ENCODE measurements around the gene TRIM73.
"Not testable (repeated sequence)": the region's sequence is repeated elsewhere in the genome, so short reads cannot be mapped to it uniquely, and the experiment has no call there.

The TRIM73 gene
- total RNA-seq, result 0.94 to 1.1 reads per million in 2 donors

DNA sequence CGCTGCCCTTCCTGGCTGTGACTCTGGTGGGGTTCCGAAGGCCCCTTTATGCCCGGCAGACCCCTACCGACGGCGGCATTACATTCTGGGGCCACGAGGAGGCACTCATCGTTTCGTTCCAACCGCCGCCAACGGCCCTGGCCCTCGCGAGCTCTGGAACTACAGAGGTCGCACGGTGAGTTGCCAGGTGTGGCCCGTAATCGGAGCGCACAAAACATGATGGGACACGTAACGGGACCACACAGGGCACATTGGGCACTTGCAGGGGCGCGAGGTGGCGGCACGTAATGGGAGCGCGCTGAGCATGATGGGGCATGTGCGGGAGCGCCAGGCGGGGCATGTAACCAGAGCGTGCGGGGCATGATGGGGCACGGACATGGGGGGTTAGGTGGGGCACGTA is at the start of gene TRIM73:
TSS of gene TRIM73 (plus strand) at position 301 of the 400 bp plus-strand sequence. CDS start 3,305 bp downstream, outside the sequence.
- not testable (repeated sequence) for DNase-seq

DNA sequence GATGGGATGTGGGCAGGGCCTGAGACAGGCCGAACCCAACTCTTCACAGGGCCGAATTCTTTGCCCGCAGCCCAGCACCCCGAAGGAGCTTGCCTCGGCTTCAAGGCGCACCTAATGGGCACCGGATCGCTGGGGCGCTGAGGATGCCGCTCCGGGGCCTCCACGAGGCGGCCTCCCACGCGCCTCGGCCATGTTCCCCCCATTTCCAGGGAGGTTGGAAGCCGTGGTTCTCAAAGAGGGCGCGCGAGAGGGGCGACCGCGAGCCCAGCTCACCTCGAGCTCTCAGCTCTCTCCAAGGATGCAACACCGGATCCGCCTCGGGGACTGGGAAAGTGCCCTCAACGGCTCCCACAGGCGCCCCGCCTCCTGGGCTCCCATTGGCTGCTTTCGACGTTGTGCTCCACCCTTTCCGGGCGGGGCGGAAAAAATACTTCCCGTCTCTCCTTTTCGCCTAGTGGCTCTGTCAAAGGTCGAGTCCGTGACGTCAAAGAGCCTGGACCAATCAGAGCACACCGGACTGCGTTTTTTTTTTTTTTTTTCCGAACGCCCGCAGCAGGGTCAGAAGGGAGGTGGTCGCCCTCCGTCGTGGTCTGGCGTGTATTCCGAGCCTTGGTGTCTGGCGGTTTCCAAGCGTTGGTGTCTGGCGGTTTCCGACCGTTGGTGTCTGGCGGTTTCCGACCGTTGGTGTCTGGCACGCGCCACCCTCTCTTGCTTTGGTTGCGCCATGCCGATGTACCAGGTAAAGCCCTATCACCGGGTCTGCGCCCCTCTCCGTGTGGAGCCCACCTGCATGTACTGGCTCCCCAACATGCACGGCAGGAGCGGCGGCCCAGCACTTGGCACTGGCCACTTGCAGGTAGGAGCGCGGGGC is 36.5 kb upstream of the TRIM73 start:
- DNase-seq, result peak in 3 of 5 experiments; percentile 3 to 75 (median 11)

DNA sequence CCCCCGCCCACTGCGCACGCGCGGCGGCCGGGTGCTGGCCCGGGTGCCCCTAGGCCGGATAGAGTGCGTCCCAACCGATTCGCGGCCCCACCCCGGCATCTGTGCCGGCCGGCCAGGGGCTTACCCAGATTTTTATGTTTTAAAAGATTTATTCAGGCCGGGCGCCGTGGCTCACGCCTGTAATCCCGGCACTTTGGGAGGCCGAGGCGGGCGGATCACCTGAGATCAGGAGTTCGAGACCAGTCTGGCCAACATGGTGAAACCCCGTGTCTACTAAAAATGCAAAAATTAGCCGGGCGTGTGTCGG is 35.9 kb upstream of the TRIM73 start:
- DNase-seq, result not testable (repeated sequence)

DNA sequence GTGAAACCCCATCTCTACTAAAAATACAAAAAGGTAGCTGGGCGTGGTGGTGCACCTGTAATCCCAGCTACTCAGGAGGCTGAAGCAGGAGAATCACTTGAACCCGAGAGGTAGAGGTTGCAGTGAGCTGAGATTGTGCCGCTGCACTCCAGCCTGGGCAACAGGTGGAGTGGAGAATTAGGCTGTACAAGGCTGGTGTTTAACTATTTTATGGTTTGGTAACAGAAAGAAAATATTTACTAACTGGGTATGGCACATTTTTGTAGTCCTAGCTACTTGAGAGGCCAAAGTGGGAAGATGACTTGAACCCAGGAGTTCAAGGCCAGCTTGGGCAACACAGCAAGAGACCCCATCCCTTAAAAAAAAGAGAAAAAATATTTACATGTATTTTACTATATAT is 31.4 kb upstream of the TRIM73 start:
- DNase-seq, result not testable (repeated sequence)

DNA sequence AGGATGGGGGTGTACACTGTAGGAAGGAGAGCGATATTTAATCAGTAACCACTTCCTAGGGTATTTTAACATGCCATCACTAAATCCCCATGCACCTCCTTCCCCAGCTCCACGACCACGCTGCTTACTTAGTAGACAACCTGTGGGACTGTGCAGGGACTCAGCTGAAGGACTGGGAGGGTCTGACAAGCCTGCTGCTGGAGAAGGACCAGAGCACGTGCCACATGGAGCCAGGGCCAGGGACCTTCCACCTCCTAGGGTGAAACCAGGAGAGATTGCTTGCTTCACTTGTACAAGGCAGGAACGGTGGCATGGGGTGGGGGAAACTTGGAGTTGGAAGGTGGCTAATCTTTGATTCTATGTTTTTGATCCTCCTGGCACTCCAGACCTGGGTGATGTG is 28.8 kb upstream of the TRIM73 start:
- DNase-seq, result not testable (repeated sequence)

DNA sequence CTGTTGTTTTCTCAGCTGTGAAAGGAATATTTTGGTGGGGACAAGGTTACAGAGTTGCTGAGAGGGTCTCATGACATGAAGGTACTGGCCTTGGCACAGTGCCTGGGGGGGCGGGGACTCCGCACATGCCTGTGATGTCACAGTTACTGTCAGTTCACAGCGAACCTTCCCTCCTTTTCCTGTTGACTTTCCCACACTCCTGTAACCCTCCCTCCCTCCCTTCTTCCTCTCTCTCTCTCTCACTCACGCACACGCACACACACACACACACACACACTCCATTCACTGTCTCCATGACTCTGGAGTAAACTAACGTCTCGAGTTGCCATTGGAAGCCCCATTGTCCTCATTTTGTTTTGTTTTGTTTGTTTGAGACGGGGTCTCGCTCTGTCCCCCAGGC is 28.1 kb upstream of the TRIM73 start:
- not testable (repeated sequence) for DNase-seq

DNA sequence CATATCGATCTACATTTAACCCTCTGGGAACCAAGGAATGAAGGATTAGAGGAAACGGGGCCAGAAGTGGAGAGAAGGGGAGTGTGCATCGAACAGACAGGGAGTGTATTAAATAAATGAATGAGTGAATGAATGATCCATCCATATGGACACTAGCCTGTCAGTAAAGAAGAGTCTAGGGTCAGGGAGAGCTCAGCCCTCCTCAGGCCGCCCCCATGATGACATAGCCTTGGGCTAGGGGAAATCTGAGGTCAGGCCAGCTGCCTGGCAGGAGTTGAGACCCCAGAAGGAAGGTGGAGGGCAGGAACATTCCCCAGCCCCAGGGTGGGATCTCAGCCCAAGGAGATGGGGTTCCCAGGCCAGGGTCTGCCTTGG is 21.3 kb upstream of the TRIM73 start:
- not testable (repeated sequence) for DNase-seq

DNA sequence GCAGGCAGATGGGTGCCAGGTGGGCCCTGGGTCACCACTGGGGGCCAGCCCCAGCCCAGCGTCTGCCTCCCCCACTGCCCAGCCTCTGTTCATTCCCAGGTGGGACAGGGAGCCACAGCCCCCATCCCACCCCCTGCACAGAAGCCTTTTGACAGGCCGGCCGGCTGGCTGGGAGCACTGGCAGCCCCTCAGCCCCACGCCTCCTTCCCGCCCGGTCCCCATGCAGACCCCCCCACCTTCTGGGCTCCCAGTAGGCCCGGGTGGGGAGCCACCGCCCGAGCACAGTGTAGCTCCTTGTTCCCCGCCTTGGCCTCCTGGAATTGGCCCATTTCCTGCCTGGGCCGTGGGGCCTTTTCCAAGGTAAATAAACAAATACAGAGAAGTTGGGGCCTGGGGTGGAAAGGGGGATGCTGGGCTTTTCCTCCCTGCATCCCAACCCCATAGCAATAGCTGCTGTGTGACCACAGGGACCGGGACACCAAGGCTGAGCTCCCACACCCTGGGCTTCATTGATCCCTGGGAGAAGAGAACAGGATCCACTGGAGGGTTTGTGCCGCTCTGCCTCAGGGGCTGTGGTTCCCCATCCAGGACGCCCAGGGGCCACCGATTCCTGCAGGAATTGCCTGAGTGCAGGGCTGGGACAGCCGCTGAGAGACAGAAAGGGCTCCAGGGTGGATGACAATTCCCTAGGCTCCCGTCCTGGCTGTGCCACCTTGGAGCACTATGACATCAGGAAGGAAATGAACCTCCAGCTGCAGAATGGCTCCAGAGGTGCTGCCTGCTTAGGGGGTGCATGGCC is 20.7 kb upstream of the TRIM73 start:
- not testable (repeated sequence) for DNase-seq

DNA sequence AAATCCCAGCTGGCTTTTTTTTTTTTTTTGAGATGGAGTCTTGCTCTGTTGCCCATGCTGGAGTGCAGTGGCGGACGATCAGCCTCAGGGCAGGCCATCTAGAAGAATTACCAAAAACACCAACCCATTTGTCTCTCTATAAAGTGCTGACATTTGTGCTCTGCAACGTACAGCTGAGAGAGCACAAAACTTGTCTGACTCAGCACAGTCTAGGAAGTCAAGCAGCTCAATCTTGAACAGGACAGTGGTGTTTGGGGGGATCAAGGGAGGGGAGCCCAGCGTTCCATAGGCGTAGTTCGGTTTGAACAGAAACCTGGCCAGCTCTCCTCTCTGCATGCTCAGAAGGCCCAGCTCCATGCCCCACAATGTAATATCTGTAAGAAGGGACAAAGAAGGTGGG is 2.2 kb upstream of the TRIM73 start:
- not testable (repeated sequence) for DNase-seq

DNA sequence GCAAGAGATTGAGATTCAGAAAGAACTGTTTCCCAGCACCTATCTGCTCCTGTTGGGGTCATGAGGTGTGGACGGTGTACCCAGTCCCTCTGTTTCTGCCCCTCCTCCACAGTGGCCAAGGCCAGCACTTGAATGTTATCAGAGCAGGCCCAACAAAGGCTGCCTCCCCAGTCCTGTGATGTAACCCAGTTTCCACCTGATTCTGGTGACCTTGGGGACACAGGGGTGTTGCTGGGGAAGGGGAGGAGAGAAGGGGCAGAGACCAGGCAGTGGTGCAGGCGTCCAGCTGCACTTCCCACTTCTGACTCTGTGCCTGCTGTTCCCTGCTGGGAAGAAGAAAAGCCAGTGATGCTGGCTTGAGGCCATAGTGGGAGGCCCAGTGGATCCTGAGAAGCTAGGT is 2.4 kb downstream of the TRIM73 start:
- DNase-seq, result not testable (repeated sequence)

DNA sequence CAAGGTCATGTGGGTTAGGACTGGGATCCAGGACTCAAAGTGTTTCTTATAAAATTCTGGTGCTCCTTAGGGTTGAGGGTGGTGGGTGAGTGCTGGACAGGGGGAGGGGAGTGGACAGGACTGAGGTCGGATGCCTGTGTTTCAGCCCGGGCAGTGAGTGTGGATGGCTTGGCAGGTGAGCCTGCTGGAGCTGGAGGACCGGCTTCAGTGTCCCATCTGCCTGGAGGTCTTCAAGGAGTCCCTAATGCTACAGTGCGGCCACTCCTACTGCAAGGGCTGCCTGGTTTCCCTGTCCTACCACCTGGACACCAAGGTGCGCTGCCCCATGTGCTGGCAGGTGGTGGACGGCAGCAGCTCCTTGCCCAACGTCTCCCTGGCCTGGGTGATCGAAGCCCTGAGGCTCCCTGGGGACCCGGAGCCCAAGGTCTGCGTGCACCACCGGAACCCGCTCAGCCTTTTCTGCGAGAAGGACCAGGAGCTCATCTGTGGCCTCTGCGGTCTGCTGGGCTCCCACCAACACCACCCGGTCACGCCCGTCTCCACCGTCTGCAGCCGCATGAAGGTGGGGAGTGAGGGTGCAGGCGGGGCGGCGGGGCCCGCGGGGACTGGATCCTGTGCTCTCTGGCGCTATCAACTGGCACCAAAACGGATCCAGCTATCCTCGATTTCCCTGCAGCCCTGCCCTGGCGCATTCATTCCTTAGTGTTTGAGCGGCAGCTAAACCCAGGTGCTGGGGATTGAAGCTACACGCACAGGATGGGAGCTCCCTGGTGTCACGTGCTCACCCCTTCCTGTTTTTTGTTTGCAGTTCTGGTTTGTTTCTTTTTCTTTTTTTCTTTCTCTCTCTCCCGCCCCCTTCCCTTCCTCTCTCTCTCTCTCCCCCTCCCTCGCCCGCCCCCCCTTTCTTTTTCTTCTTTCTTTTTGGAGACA is 3.6 kb downstream of the TRIM73 start:
- DNase-seq, result not testable (repeated sequence)

DNA sequence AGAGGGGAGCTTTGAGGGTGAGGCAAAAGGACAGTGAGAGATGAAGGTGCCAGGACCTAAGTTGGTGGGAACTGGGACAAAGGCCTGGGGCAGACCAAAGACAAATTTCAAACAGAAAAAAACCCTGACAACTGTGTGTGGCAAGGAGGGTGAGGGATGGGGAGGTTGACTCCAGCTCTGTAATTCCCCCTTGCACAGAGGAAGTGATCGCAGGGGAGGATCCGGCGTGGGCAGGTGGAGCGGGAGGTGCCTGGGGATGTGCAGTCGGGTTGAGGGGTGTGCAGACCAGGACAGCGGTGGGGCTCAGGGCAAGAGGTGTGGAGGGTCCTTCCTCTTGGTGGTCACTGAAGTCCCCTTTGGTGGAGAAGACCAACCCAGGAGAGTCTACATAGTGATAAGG is 5.1 kb downstream of the TRIM73 start:
- not testable (repeated sequence) for DNase-seq

DNA sequence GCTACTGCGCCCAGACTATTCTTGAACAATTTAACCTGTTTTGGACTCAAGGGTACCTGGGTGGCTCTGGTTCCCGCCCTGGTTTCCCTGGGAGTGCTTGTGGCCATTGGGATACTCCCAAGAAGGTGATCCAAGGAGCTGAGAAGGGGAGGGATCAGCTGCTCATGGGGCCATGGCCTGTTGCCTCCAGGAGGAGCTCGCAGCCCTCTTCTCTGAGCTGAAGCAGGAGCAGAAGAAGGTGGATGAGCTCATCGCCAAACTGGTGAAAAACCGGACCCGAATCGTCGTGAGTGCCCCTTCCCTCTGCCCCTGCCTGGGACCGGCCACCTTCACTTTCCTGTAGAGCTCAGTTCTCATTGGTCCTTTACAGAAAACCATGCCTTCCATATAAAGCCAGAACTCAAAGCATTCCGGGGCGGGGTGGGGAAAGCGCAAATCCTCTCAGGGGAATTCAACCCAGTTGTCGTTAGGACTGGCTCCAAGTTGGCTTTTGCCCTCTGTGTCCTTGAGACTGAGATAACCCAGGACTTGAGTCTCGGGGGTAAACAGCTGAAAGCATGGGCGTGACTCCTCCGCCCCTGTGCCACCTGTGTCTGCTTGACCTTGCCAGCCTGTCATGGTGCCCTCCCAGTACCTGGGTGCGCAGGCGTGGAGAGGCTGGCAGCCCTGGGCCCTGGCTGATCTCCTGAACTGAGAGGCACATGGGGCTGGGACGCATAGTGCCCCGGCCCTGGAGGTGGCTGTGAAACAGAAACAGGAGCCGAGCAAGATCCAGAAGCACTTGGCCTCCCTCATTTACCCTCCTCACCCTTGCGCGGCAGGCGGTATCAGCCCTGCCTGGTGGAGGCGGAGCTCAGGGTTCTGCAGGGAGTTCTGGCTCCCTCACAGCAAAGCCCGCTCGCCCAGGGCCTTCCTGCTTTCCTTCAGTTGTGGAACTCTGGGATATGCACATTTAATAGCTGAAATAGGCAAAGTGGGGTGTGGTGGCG is 8.3 kb downstream of the TRIM73 start:
- not testable (repeated sequence) for DNase-seq

DNA sequence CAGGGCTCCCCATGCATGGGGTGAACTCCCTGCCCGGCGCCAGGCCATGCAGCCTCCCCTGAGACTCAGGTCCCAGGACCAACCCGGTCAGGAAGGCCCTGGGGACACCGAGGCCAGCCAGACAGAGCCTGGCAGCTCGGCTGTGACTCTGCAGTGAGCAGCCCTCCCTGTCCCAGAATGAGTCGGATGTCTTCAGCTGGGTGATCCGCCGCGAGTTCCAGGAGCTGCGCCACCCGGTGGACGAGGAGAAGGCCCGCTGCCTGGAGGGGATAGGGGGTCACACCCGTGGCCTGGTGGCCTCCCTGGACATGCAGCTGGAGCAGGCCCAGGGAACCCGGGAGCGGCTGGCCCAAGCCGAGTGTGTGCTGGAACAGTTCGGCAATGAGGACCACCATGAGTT is 9.2 kb downstream of the TRIM73 start:
- DNase-seq, result not testable (repeated sequence)

DNA sequence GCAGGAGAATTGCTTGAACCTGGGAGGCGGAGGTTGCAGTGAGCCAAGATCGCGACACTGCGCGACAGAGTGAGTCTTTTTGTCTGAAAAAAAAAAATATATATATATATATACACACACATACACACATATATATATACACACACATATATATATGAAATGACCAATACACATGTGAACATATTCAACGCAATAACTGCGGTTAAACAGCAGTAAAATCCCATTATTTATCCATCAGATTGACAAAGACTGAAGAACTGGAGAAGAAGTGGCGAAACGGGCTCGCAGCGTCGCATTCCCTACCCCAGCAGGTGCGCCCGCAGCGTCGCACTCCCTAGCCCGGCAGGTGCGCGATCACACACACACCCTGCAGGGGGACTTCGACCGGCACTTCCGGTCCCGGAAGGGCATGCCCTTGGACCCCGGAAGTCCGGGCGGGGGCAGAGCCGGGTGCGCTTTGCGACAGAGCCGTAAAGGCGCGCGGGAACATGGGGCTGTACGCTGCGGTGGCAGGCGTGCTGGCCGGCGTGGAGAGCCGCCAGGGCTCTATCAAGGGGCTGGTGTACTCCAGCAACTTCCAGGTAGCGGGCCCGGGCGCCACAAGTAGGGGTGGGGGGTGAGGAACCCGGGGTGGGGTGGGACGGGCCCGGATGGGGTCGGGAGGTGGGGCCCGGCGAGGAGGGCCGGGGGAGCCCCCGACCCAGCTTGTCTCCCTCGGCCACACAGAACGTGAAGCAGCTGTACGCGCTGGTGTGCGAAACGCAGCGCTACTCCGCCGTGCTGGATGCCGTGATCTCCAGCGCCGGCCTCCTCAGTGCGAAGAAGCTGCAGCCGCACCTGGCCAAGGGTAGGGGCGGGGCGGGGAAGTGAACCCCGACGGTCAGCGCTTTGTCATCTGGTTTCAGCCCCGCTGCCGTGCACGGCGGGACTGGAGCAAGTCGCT is 14.7 kb downstream of the TRIM73 start:
- DNase-seq, result peak in 1 of 5 experiments; percentile 25

DNA sequence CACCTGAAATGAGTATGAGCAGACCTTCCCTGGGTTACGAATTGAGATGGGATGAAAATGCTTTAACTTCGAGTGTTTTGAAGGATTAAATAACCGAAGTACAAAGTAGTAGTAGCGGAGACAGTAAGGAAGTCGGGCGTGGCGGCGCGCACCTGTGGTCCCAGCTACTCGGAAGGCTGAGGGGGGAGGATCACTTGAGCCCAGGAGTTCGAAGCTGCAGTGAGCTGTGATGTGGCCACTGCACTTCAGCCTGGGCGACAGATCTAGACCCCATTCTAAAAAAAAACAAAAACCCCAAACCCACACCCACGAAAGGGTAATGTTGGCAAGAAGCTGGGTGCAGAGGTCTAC is 15.4 kb downstream of the TRIM73 start:
- DNase-seq, result not testable (repeated sequence)

DNA sequence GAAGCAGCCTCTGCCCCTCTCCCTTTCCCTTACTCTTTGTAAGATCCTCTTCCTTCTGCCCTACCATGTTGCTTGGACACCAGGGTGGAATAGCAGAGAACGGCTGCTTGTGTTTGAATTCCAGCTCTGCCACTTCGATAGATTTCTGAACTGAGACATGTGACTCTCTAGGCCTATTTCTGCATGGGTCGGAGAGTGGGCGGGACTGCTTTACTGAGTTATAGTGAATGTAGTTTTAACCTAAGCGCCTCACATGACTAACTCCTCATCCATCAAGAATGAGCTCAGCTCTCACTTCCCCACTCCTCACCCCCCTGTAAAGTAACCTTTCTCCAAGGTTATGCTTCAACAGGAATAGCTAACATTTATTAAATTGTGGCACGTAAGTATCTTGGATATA is 18.8 kb downstream of the TRIM73 start:
- not testable (repeated sequence) for DNase-seq

DNA sequence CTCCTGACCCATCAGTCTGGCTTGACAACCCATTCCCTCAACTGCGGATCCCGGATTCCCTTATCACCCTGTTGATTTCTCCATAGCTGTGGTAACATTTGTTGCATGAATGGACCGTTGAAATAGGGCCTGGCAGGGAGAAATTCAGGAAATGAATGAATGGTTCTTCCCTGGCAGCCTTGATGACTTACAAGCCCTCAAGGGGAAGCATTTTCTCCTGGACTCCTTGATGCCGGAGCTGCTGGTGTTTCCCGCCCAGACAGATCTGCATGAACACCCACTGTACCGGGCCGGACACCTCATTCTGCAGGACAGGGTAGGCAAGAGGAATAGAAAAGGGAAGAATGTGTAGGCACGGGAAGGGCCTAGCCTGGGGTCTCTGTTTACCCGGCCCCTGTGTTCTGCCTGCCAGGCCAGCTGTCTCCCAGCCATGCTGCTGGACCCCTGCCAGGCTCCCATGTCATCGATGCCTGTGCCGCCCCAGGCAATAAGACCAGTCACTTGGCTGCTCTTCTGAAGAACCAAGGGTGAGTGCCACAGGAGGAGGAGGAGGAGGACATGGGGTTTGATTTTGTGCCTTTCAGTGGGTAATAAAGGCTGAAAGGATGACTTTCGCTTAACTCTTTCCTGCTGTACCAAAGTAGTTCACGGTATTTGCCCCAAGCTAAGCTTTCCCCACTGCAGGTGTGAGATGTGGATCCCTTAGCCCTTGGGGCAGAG is 19.4 kb downstream of the TRIM73 start:
- DNase-seq, result not testable (repeated sequence)

DNA sequence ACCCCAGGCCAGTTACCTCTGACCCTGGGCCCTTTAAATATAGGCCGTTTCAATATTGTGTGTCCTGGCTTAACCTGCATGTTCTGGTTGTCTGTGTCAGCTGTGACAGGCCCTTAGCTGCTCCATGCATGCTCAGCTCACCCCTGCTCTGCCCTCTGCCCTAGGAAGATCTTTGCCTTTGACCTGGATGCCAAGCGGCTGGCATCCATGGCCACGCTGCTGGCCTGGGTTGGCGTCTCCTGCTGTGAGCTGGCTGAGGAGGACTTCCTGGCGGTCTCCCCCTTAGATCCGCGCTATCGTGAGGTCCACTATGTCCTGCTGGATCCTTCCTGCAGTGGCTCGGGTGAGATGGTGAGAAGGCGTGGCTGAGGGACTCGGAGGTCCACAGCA is 20.0 kb downstream of the TRIM73 start:
- DNase-seq, result not testable (repeated sequence)

Data from T-helper 2 cell (primary cell).